Stimulated activated CD8-positive, alpha-beta memory T cell treated with anti-CD3 and anti-CD28 coated beads, Interleukin-4, amount 100 ng/mL, for 1 hour (primary cell): Measurements from ENCODE around the gene NIN.

Experiments
- DNase-seq, 2 donors: peaks; one replicate each; pipeline ENCODE4 v3.0.0-alpha.2; 2020; ENCODE audit warnings: low read depth in 2 of 2, low spot score in 1 of 2

Gene NIN, protein sequence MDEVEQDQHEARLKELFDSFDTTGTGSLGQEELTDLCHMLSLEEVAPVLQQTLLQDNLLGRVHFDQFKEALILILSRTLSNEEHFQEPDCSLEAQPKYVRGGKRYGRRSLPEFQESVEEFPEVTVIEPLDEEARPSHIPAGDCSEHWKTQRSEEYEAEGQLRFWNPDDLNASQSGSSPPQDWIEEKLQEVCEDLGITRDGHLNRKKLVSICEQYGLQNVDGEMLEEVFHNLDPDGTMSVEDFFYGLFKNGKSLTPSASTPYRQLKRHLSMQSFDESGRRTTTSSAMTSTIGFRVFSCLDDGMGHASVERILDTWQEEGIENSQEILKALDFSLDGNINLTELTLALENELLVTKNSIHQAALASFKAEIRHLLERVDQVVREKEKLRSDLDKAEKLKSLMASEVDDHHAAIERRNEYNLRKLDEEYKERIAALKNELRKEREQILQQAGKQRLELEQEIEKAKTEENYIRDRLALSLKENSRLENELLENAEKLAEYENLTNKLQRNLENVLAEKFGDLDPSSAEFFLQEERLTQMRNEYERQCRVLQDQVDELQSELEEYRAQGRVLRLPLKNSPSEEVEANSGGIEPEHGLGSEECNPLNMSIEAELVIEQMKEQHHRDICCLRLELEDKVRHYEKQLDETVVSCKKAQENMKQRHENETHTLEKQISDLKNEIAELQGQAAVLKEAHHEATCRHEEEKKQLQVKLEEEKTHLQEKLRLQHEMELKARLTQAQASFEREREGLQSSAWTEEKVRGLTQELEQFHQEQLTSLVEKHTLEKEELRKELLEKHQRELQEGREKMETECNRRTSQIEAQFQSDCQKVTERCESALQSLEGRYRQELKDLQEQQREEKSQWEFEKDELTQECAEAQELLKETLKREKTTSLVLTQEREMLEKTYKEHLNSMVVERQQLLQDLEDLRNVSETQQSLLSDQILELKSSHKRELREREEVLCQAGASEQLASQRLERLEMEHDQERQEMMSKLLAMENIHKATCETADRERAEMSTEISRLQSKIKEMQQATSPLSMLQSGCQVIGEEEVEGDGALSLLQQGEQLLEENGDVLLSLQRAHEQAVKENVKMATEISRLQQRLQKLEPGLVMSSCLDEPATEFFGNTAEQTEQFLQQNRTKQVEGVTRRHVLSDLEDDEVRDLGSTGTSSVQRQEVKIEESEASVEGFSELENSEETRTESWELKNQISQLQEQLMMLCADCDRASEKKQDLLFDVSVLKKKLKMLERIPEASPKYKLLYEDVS (N-terminal part only)

DNA sequence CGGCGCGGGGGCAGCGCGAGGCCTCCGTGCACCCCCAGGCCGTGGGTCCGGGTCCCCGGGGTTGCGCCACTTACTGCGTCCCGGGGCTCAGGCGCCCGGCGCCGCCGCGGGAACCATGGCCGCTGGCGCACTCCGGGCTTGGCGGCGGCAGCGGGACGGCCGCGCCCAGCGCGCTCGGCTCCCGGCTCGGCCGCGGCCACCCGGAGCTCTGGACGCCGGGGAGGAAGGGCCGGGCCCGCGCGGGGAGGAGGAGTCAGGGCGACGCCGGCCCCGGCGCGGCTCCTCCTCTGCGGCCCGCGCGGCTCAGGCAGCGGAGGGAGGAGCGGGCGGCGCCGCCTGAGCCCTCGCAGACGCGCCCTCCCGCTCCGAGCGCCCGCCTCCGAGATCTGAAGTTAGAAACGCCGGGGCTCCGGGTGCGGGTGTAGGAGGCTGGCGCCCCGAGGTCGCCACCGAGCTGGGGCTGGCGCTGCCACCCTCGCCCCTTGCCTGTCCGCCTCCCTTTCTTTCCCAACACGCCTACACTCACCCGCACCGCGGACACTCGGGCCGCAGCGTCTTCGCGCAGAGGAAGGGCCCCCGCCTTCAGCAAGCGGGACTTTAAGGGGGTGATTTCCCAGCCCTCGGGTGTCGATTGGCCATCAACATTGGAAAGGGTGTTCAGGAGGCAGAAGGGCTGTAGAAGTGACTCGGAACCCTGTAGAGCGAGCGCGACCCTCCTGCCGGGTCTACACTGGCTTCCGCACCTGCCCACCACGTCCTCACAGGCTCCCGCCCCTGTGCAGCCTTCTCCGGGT, at the start of gene NIN:
Gene NIN (minus strand): TSS at position 231 of the 794 bp plus-strand sequence. CDS start 9,106 bp downstream, outside the sequence.
- DNase-seq, result peak; percentile 41 to 47

DNA sequence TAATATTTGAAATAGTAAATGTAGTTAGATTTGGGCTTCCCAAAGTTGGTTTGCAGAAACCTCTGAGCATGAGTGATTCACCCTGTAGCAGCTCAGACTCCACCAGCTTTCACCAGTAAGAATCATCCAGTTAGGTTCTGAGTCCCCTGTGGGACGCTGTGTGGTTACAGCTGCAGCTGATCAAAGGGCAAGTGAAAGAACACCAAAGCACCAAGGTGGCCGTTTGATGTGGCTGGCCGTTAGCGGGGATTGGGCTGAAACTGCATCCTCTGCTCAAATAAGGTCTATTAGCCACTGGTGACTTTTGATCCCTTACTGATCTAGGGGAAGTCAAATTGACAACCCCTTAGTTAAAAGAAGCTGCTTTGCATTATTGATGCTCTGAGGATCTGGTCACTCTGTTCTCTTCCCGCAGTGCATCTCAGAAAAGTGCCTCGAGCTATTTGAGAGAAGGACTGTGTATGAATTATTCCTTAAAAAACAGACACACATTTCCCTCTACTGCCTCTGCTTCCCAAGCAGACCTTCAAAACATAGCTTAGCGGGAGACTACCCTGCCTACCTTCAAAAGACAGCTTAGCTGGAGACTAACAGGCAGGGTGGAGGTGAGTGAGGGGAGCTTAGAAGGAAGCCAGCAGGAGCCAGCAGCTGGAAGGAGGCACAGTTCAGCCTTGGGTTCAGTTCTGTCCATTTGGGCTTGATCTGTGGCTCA, 44.6 kb upstream of the NIN start:
- peak in 1 of 2 donors; percentile 12 for DNase-seq

DNA sequence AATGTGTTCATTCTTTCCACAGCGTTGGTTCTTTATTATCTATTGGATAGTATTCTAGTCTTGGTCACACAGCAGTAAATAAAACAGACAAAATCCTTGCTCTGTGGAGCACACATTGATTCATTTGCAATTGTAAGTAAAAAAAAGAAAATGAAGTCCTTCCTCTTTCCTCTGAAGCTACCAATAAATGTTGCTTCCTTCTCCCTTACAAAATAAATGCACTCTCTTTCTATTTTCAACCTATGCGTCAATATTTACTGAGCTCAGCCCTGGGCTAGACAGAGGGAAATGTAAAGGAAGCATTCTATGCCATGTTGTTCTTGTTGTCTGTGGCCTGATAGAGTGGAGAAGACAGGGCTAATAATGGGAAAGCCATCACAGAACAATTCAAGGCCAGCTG, 43.8 kb upstream of the NIN start:
- no peak for DNase-seq

DNA sequence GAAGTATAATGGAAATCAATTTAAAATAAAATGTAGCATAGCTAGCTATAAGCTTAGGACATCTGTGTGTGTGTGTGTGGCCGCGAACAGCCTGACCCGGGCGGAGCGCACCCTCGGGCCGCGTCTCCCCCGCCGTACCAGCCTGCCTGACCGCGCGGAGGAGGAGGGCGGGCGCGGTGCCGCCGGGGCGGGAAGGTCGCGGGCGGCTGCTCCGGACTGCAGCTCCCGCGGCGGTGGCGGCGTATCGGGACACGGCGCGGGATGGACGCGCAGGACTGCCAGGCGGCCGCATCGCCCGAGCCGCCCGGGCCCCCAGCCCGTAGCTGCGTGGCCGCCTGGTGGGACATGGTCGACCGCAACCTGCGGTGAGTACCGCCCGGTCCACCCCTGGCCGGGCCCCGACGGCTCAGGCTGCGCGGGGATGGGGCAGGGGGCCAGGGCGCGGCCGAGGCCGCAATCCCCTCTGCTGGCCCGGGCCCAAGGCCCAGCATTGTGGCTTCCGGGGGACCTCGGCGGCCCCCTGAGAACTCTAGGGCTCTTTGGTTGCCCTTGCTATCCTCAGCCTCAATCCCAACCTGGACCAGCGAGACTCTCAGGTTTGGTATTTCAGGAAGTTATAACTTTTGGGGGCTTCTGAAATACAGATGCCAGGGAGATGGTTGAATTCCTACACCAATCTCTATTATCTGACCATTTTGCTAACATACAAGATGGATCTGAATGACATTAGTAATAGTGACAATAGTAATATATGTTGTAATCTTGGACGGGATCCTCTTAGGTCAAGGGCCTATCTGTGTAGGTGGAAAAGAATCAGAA, 41.2 kb upstream of the NIN start, which contains the start of gene ABHD12B:
Gene ABHD12B (plus strand): TSS at position 140 of the 819 bp plus-strand sequence. CDS start 122 bp downstream, at position 262.
- no peak for DNase-seq

DNA sequence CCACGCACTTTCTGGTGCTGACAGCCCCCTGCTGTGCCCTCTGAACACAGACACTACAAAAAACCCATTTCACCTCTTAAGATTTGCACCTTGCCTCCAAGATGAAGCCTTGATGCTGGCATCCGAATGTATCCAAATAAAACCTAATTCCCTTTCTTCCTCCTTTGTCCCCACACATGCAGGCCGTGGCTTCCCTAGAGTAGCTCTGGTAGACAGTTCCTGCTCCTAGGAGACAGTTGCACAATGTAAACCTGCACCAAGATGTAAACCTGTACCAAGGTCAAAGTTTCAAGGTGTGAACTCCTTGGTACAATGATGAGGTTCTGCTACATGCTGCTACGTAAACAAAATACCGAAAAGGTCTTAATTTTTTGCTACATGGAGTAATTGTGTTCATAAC, 40.3 kb upstream of the NIN start:
- DNase-seq, result no peak

DNA sequence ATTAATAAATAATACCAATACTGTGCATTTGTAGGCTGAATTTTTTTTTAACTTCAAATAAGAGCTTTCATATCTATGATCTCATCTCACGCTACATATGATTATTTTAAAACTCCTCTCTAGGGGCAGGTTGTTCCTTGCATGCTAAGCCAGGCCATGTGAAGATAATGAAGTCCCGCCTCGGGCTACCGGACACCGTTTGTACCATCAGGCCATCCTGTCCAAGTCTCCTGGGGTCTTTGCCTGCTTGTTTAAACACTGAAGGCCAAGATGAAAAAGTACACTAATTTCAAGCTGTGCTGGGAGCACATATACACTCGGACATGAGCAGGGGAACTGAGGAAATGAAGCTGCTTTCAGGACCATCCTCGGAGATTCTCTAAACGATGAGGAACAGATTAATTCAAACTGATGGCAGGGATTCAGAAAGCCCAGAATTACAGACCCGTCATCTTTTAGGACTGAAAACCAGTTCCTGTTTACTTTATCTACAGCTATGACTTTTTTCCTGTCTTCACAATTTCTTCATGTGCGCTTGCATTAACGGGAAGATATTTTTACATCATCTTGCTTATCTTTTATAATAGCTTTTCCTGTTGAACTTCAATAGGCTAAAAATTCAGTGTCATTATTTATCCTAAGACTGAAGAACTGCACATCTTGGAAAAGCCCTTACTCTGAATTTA, 34.6 kb upstream of the NIN start:
- DNase-seq, result no peak

DNA sequence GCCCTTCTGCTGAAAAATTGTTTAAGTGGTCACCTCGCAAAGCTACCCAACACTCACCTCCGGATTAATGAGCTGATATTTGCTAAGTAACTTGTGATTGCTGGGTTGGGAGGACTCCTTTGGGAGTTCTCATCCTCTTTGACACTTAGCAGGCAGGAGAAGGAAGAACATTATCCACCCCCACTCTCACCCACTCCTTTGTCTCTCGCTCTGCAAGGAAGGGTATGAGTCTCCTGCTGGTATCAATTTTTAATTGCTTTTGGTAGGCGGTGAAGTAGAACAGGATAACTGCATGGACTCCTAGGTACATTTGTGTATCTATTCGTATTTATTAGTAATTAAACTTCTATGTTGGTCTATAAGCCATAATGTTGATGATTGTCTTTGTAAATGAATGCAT, 34.0 kb upstream of the NIN start:
- DNase-seq, result no peak

DNA sequence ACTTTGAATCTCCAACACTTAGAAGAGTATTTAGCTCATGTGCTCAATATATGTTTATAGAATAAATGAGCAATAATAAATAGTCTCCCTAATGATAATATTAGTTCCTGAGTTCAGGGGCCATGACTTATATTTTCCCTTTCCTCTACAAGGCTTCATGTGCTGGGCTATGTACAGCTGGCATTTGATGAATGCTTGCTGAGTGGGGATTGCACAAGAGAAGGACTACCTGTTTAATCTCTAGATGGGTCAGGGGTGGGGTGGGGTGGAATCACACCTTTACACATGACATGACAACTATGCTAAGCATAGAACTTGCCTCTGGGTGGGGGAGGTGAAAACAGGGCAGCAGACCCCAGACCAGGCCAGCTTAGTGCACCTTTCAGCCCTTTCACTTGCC, 33.3 kb upstream of the NIN start:
- DNase-seq, result no peak

DNA sequence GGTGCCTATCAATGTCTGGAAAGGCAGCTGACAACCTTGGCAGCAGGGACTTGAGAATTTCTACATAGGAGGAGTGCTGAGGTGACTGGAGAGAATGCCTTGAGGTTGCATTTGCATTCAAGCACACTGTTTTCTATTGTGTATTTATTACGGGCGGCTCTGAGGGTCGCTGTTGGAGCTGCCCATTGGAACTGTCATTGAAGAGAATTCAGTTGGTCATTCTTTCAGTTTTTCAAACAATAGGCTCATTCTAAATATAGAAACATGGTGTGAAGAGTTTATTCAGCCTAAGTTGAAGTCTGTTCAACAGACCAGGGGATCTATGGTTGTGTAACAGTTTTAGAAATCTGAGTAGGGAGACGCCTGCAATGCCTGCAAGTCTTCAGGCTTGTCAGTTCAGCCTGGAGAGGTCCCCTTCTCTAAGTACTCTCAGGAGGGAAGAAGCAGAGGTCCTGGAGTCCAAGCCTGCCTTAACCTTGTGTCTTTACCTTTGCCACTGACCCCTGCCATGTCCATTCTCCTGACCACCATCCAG, 31.1 kb upstream of the NIN start:
- DNase-seq, result no peak

DNA sequence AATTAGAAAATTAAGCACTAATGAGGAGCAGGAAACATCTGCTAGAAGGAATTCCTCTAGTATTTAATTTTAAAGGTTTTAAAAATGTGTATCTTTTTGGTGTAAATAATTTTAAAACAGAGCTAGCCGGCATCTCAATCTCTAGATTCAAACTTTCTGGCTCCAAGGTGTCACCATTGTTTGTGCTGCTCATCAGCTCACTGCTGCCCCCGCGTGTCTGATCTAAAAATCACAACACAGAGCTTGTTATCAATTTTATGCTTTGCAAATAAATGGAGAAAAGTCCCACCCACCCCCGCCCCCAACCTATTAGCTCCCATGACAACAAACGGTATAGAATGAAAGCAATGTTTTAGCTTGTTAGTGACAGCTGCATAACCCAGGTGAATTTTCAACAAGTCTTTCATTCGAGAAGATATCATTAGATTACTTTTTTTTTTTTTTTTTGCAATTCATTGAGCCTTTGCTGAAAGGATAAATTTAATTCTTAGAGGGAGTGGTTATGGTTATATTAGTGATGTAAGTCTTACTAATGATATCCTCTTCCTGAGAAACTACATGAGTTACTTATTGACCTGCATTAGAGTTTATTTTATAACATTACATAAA, 29.6 kb upstream of the NIN start:
- peak; percentile 73 to 82 for DNase-seq

DNA sequence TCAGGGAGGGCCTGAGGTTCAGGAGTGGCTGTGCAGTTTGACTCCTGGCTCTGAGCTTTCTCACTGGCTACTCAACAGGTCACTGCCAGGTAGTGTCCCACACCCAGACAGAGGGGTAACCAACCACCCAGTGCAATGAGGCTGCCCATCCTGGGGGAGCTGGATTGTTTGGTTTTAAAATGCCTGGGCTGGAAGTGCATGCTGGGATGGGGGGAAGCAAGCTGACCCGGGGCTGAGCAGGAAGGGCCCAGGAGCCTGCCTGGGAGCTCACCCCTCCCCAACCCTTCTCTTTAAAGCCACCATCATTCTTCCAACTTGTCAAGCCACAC, 28.3 kb upstream of the NIN start:
- DNase-seq, result no peak

DNA sequence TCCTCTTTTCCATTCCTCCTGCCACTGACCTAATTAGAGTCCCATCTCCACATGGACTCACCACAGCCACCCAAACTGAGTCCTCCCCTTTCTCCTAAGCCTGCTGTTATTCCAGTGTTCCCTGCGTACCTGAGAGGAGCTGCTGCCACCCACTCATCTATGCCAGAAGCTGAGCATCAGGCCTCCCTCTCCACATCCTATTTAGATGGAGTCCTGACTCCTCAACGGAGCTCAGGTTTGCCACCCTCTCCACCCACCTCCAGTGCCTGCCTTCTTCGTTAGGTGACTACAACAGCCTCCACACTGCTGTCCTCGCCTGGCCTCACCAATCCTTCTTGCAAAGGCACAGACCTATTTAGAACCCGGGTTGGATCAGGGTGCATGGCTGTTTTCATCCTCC, 25.7 kb upstream of the NIN start:
- no peak for DNase-seq

DNA sequence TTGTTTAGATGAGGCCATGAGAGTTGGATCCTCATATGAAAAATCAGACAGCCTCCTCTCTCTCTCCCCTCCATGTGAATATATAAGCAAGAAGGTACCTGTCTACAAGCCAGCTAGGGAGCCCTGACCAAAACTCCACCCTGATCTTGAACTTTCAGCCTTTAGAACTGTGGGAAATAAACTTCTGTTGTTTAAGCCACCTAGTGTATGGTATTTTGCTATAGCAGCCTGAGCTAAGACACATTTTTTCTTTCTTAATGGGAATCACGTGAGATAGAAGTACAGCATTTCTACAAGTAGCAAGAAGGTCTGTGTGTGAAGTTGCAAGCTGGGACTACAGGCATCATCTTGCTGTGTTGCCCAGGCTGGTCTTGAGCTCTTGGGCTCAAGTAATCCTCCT, 24.6 kb upstream of the NIN start:
- DNase-seq, result no peak

DNA sequence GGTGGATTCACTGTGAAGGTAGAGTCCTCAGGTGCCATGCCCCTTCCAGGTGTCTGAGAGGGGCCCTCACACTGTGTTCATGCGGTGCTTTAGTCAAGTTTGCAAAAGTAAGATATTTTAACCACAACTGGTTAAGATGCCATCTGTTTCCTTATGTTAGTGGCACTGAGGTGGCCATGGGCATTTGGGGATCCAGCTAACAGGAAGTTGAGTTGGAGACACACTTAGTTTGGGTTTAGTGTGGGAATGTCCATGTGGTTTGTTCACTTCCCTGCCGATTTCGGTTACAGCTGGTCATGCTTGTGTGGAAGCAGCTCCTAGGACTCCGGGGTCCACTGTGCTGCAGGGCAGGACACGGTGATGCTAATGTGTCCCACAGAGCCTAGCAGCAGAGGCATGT, 23.6 kb upstream of the NIN start:
- DNase-seq, result no peak

DNA sequence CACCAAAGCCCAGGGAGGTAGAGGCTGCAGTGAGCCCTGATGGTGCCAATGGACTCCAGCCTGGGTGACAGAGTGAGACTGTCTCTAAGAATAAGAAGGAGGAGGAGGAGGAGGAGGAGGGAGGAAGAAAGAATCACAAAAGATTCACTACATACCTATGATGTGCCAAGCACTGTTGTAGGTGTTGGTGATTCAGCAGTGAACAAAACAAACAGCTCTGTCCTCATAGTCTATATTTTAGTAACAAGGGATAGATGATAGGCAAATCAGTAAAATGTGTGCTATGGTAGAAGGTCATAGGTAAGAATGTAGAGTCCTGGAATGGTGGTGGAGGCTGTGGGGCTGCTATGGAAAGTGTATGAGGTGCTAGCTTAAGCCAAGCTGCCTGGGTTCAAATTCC, 22.9 kb upstream of the NIN start:
- no peak for DNase-seq

DNA sequence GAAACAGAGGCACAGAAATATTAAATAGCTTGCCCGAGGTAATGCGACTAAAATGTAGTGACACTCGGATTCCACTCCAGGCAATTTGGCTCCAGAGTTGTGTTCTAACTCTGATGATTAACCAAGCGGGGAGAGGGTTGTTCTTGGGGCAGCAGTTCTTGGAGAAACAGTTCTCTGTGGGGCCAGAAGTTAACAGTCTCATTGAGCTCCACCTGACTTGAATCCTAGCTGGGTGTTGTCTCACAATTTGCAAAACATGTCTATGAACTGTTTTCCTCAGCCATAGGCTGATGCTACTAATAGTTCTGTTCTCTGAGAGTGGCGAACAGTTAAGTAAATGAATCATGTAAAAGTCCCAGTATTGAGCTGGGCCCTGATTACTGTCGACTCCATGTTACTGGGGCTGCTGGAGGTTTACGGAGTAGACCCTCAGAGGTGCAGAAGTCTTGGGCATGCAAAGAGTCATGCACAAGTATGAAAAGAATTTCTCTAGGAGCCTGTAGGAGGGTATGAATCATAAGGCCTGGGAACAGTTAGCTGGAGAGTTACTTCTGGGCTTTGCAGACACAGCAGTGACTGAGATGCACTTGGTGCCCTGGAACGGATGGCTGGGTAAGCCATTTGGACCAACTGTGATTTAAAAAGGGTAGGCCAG, 15.4 kb upstream of the NIN start:
- no peak for DNase-seq

DNA sequence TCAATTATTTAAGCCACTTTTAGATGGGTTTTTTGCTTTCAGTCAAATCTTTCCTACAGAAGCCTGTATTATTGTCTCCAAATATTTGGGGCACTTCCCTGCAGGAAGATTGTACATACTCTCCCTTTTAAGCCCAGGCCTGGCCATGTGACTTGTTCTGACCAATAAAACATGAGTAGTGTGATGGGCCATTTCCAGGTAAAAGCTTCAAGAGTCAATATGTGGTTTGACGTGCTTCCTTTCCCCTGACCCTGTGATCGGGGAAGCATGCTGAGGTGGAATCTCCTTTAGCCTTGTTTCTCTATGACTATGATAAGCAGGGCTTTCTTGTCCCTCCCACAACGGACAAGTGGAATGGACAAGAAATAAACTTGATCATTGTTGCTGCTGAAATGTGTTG, 14.2 kb upstream of the NIN start:
- no peak for DNase-seq
